Activated CD8-positive, alpha-beta T cell treated with anti-CD3 and anti-CD28 coated beads for 36 hours (primary cell): ENCODE measurements around the gene DAPK1. TPM values are rescaled to one million over a fixed set of nuclear protein-coding genes. Genes with fewer than 3 reads are reported as not detected.
A peak's percentile ranks its signal among the peaks of the same experiment; 100 is the strongest.
"Not testable (repeated sequence)": the region's sequence is repeated elsewhere in the genome, so short reads cannot be mapped to it uniquely, and the experiment has no call there.

Experiments
- ATAC-seq: fragments of 200-7000 bp; cut with Tn5 transposase; one replicate; pipeline ENCODE4 v1.10.0; 2021; ENCODE audit warnings: mild to moderate bottlenecking, moderate library complexity
- CTCF ChIA-PET: fragments of 350-600 bp; sonication (Branson Sonifier 250); formaldehyde crosslinking; loops from one replicate; lab custom pipeline; 2021; ENCODE audit warnings: antibody characterized with exemption; lab: Charles Lee
- POLR2A ChIA-PET: fragments of 350-600 bp; sonication (Branson Sonifier 250); formaldehyde crosslinking; loops from one replicate; lab custom pipeline; 2021; ENCODE audit warnings: antibody characterized with exemption; lab: Charles Lee
- DNase-seq: peaks from one replicate; pipeline ENCODE4 v3.0.0-alpha.2; 2020
- H3K27ac Mint-ChIP-seq: one replicate; pipeline ENCODE4 v1.8.0; 2021; ENCODE audit warnings: mild to moderate bottlenecking, mixed read lengths
- H3K27me3 Mint-ChIP-seq: one replicate; pipeline ENCODE4 v1.8.0; 2021; ENCODE audit warnings: mixed read lengths
- H3K36me3 Mint-ChIP-seq: one replicate; pipeline ENCODE4 v1.8.0; 2021; ENCODE audit warnings: low read depth, mixed read lengths
- H3K4me1 Mint-ChIP-seq: one replicate; pipeline ENCODE4 v1.8.0; 2021; ENCODE audit warnings: low read depth, mixed read lengths
- H3K4me3 Mint-ChIP-seq: one replicate; pipeline ENCODE4 v1.8.0; 2021; ENCODE audit warnings: mild to moderate bottlenecking, moderate library complexity, mixed read lengths
- H3K9me3 Mint-ChIP-seq: one replicate; pipeline ENCODE4 v1.8.0; 2021; ENCODE audit warnings: mixed read lengths
- intact Hi-C: fragments of 100-400 bp; cut with micrococcal nuclease; formaldehyde crosslinking; loops from one replicate; pipeline ENCODE4 v1.10.0; 2022
- total RNA-seq, 2 experiments: library from RNA; stranded (reverse); gene quantifications; one replicate each; pipeline ENCODE4 v1.2.3, GENCODE V29; 2021
- TF ChIP-seq, protein P1 (sequence below): fragments of 200-600 bp; IDR thresholded peaks from one replicate; pipeline ENCODE4 v1.8.0; 2022; ENCODE audit warnings: antibody characterized with exemption, mild to moderate bottlenecking

Gene DAPK1
- total RNA-seq, 2 experiments from 2014 or later, result 1.7 to 2.1 TPM

DNA sequence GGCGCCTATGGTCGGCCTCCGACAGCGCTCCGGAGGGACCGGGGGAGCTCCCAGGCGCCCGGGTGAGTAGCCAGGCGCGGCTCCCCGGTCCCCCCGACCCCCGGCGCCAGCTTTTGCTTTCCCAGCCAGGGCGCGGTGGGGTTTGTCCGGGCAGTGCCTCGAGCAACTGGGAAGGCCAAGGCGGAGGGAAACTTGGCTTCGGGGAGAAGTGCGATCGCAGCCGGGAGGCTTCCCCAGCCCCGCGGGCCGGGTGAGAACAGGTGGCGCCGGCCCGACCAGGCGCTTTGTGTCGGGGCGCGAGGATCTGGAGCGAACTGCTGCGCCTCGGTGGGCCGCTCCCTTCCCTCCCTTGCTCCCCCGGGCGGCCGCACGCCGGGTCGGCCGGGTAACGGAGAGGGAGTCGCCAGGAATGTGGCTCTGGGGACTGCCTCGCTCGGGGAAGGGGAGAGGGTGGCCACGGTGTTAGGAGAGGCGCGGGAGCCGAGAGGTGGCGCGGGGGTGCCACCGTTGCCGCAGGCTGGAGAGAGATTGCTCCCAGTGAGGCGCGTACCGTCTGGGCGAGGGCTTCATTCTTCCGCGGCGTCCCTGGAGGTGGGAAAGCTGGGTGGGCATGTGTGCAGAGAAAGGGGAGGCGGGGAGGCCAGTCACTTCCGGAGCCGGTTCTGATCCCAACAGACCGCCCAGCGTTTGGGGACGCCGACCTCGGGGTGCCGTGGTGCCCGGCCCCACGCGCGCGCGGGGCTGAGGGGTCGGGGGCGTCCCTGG lies 561 bp downstream of the DAPK1 start:
- no peak for DNase-seq
- Mint-ChIP-seq H3K36me3 (no peaks in the 10 kb centered on the region), H3K9me3 (no peaks in the 10 kb centered on the region), H3K27me3 (peaks cover 45% of the 10 kb centered on the region), H3K4me3 (peak overlapping the region; percentile 43), H3K4me1 (peaks cover 22% of the 10 kb centered on the region), H3K27ac (no peak overlapping the region)
- intact Hi-C loops, result no loop called here
- ChIA-PET CTCF (interaction anchor here (1.5 kb wide), 1 partner anchor 12 kb away, joined by 3 read pairs; no protein-coding TSS in a partner anchor), POLR2A (no interaction called here)
- ATAC-seq, result no peak
- TF ChIP-seq, protein P1, sequence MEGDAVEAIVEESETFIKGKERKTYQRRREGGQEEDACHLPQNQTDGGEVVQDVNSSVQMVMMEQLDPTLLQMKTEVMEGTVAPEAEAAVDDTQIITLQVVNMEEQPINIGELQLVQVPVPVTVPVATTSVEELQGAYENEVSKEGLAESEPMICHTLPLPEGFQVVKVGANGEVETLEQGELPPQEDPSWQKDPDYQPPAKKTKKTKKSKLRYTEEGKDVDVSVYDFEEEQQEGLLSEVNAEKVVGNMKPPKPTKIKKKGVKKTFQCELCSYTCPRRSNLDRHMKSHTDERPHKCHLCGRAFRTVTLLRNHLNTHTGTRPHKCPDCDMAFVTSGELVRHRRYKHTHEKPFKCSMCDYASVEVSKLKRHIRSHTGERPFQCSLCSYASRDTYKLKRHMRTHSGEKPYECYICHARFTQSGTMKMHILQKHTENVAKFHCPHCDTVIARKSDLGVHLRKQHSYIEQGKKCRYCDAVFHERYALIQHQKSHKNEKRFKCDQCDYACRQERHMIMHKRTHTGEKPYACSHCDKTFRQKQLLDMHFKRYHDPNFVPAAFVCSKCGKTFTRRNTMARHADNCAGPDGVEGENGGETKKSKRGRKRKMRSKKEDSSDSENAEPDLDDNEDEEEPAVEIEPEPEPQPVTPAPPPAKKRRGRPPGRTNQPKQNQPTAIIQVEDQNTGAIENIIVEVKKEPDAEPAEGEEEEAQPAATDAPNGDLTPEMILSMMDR, result no peak

DNA sequence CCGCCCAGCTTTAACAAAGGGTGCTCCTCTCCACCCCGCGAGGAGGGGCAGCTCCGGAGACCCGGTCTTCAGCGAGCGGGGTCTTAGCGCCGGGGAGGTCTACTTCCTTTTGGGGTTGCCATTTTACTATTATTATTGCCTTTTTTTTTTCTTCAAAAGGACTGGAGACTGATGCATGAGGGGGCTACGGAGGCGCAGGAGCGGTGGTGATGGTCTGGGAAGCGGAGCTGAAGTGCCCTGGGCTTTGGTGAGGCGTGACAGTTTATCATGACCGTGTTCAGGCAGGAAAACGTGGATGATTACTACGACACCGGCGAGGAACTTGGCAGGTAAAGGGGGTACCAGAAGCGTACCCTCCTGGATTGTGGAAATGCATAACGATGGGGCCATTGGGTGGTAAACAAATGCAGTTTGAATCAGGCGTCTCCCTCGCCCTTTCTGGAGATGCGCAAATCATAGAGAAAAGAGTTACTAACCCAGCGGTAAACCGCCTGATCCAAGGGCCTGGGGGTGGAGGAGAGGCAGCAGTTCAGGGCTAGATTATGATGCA lies 1.2 kb downstream of the DAPK1 start:
- TF ChIP-seq, protein P1, result no peak
- peaks cover 24% of the 10 kb centered on the region for H3K4me1 Mint-ChIP-seq
- no peaks in the 10 kb centered on the region for H3K36me3 Mint-ChIP-seq
- no peak overlapping the region for H3K27ac Mint-ChIP-seq
- peaks cover 44% of the 10 kb centered on the region for H3K27me3 Mint-ChIP-seq
- ATAC-seq (no peak), DNase-seq (peak; percentile 20)
- POLR2A ChIA-PET, result no interaction called here
- intact Hi-C loops, result no loop called here
- CTCF ChIA-PET, result no interaction called here
- peak overlapping the region; percentile 60 for H3K4me3 Mint-ChIP-seq
- H3K9me3 Mint-ChIP-seq, result no peaks in the 10 kb centered on the region

DNA sequence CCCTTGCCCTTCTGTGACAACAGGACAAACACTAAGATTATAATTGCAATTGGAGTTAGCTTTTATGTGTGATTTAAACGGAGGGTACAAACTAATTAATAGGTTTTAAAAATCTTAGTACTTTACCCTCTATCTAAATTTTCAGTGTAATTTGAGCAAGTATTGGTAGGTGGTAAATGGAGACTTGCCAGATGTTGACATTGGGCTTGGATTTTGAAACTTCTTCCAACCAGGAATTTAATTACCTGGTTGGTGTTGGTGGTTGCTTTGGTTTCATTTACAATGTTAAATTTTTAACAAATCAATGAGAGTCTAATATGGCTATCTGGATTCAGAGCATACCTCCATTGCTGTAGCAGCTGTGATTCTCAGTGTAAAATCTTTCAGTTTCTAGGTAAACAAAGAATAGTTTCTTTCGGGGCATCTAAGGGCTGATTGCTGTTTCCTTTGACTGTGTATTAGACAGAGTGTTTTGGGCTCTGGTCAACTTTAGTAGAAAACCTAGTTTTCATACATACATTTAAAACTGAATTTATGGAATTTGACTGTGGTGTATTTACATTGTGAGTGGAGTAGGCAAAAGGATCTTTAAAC lies 1.9 kb downstream of the DAPK1 start:
- Mint-ChIP-seq H3K27ac (no peak overlapping the region), H3K4me1 (peaks cover 24% of the 10 kb centered on the region), H3K27me3 (peaks cover 46% of the 10 kb centered on the region), H3K9me3 (no peaks in the 10 kb centered on the region), H3K4me3 (no peak overlapping the region), H3K36me3 (no peaks in the 10 kb centered on the region)
- CTCF ChIA-PET, result no interaction called here
- ATAC-seq (no peak), DNase-seq (no peak)
- intact Hi-C loops, result no loop called here
- POLR2A ChIA-PET, result no interaction called here
- TF ChIP-seq, protein P1, result no peak

DNA sequence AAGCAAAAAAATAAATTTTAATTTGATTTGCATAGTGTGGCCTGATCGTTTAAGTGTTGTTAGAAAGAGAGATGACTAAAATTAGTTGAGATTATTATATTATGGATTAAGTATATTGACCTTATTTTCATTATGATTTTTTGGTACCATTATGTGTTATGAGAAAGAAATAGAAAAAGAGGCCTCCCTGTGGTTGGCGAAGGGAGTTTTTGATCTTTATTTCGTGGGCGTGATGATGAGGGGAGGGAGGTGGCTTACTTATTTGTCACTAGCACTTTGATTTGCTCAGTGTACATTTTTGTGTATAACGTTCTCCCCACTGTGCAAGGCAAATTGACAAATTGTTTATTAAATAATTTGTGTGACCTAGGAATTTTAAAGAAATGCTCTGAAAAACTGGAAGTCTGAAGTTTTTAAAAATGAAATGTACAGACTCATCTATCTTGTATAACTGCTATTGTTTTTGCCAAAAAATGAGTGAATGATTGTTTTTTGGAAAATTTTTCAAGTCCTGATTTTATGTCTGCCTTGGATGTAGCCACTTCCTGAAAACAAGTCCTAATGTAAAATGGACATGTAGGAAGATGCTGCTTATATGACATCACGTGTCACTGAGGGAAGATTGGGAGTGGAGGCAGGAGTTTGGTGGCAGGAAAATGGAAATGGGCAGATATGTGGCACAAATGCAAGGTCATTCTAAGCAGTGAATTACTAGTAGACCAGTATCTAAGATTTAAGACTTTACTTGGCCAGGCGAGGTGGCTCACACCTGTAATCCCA lies 3.0 kb downstream of the DAPK1 start:
- TF ChIP-seq, protein P1, result no peak
- ATAC-seq (peak; percentile 69), DNase-seq (peak; percentile 48)
- Mint-ChIP-seq H3K4me1 (peaks cover 24% of the 10 kb centered on the region), H3K27ac (no peak overlapping the region), H3K4me3 (no peak overlapping the region), H3K36me3 (no peaks in the 10 kb centered on the region), H3K27me3 (peaks cover 39% of the 10 kb centered on the region), H3K9me3 (no peaks in the 10 kb centered on the region)
- ChIA-PET POLR2A (no interaction called here), CTCF (no interaction called here)
- intact Hi-C loops, result no loop called here

DNA sequence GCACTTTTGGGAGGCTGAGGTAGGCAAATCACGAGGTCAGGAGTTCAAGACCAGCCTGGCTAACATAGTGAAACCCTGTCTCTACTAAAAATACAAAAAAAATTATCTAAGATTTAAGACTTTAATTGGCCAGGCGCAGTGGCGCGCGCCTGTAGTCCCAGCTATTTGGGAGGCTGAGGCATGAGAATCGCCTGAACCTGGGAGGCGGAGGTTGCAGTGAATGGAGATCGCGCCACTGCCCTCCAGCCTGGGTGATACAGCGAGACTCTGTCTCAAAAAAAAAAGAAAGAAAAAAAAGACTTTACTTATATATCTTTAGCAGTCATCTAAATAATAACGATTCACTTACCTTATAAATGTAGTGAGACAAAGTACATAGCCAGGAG lies 3.6 kb downstream of the DAPK1 start:
- DNase-seq, CTCF ChIA-PET, POLR2A ChIA-PET, H3K4me3 Mint-ChIP-seq, H3K9me3 Mint-ChIP-seq, H3K27ac Mint-ChIP-seq, ATAC-seq, intact Hi-C loops, H3K36me3 Mint-ChIP-seq: not testable (repeated sequence)
- H3K4me1 Mint-ChIP-seq, result peaks cover 24% of the 10 kb centered on the region
- peaks cover 35% of the 10 kb centered on the region for H3K27me3 Mint-ChIP-seq
